GM23338 (cell line): ENCODE data around the gene CACNG7. TPM values are rescaled to one million over a fixed set of nuclear protein-coding genes. Genes with fewer than 3 reads are reported as not detected.

Experiments used
- ATAC-seq: fragments of 200-7000 bp; cut with Tn5 transposase; 3 replicates; pipeline ENCODE4 v1.9.1; 2020
- DNase-seq: peaks from one replicate; pipeline ENCODE4 v3.0.0-alpha.2; 2015; ENCODE audit warnings: low spot score
- H2AFZ ChIP-seq: fragments of 200-600 bp; sonication (generic); 2 replicates; pipeline ENCODE4 v1.8.0; 2016; ENCODE audit warnings: antibody characterized with exemption, mild to moderate bottlenecking, moderate library complexity
- H3F3A ChIP-seq: fragments of 200-600 bp; sonication (generic); replicated peaks from 2 replicates; pipeline ENCODE4 v1.8.0; 2017; ENCODE audit warnings: antibody characterized with exemption, mixed run types, low read depth
- H3K27ac ChIP-seq: fragments of 200-600 bp; sonication (generic); 2 replicates; pipeline ENCODE4 v1.6.1; 2016; ENCODE audit warnings: low read depth
- H3K27me3 ChIP-seq: fragments of 200-600 bp; sonication (generic); 2 replicates; pipeline ENCODE4 v1.8.0; 2016; ENCODE audit warnings: mild to moderate bottlenecking, mixed run types, moderate library complexity; ENCODE audit not compliant: insufficient read depth
- H3K36me3 ChIP-seq: fragments of 200-600 bp; sonication (generic); 2 replicates; pipeline ENCODE4 v1.8.0; 2016; ENCODE audit warnings: mild to moderate bottlenecking; ENCODE audit not compliant: insufficient read depth
- H3K4me1 ChIP-seq: fragments of 200-600 bp; sonication (generic); 2 replicates; pipeline ENCODE4 v1.8.0; 2016; ENCODE audit warnings: mild to moderate bottlenecking, moderate library complexity; ENCODE audit not compliant: insufficient read depth
- H3K4me2 ChIP-seq: fragments of 200-600 bp; sonication (generic); 2 replicates; pipeline ENCODE4 v1.7.1; 2017; ENCODE audit warnings: mixed run types
- H3K4me3 ChIP-seq: fragments of 200-600 bp; sonication (generic); 2 replicates; pipeline ENCODE4 v1.6.1; 2016; ENCODE audit warnings: mixed run types
- H3K79me2 ChIP-seq: fragments of 200-600 bp; sonication (generic); replicated peaks from 2 replicates; pipeline ENCODE4 v1.8.0; 2017; ENCODE audit warnings: mild to moderate bottlenecking; ENCODE audit not compliant: insufficient read depth
- H3K9me2 ChIP-seq: fragments of 200-600 bp; sonication (generic); 2 replicates; pipeline ENCODE4 v1.8.0; 2017; ENCODE audit not compliant: insufficient read depth
- H4K20me1 ChIP-seq: fragments of 200-600 bp; sonication (generic); replicated peaks from 2 replicates; pipeline ENCODE4 v1.8.0; 2017; ENCODE audit warnings: mild to moderate bottlenecking; ENCODE audit not compliant: insufficient read depth
- H3K27ac Mint-ChIP-seq: 2 replicates; pipeline ENCODE4 v1.8.0; 2020; ENCODE audit warnings: inconsistent platforms, mild to moderate bottlenecking, moderate library complexity, mixed read lengths
- H3K27me3 Mint-ChIP-seq: 3 replicates; pipeline ENCODE4 v1.8.0; 2022; ENCODE audit warnings: low read depth, mild to moderate bottlenecking, moderate library complexity, mixed read lengths, inconsistent platforms; ENCODE audit not compliant: insufficient read depth, poor library complexity
- H3K36me3 Mint-ChIP-seq: 3 replicates; pipeline ENCODE4 v1.8.0; 2021; ENCODE audit warnings: low read depth, mild to moderate bottlenecking, inconsistent platforms, moderate library complexity, mixed read lengths
- H3K4me1 Mint-ChIP-seq: 3 replicates; pipeline ENCODE4 v1.8.0; 2020; ENCODE audit warnings: mild to moderate bottlenecking, inconsistent platforms, mixed read lengths
- H3K4me3 Mint-ChIP-seq: 3 replicates; pipeline ENCODE4 v1.8.0; 2021; ENCODE audit warnings: moderate library complexity, mild to moderate bottlenecking, inconsistent platforms, mixed read lengths
- H3K9me3 Mint-ChIP-seq: 3 replicates; pipeline ENCODE4 v1.8.0; 2020; ENCODE audit warnings: moderate library complexity, mild to moderate bottlenecking, inconsistent platforms, mixed read lengths
- CREB1 ChIP-seq: fragments of 250-450 bp; sonication (Bioruptor Pico); IDR thresholded peaks from 2 replicates; pipeline ENCODE4 v1.5.0; 2020; ENCODE audit warnings: low read depth, mild to moderate bottlenecking, moderate library complexity
- ETS1 ChIP-seq: IDR thresholded peaks from 2 replicates; pipeline ENCODE4 v1.6.1; 2016; ENCODE audit warnings: antibody characterized with exemption
- EZH2phosphoT487 ChIP-seq: fragments of 200-600 bp; sonication (generic); IDR thresholded peaks from one replicate; pipeline ENCODE4 v1.8.1; 2018; ENCODE audit warnings: antibody characterized with exemption; ENCODE audit not compliant: unreplicated experiment
- POLR2AphosphoS5 ChIP-seq: IDR thresholded peaks from 2 replicates; pipeline ENCODE4 v1.6.1; 2016; ENCODE audit warnings: antibody characterized with exemption, low read depth
- REST ChIP-seq: IDR thresholded peaks from one replicate; pipeline ENCODE4 v1.6.1; 2018; ENCODE audit warnings: antibody characterized with exemption; ENCODE audit not compliant: unreplicated experiment
- STAT1 ChIP-seq: IDR thresholded peaks from one replicate; pipeline ENCODE4 v1.6.1; 2016; ENCODE audit warnings: antibody characterized with exemption; ENCODE audit not compliant: unreplicated experiment
- ZNF114 ChIP-seq: fragments of 250-450 bp; sonication (Bioruptor Pico); IDR thresholded peaks from 2 replicates; pipeline ENCODE4 v1.5.0; 2020; ENCODE audit warnings: mild to moderate bottlenecking, moderate library complexity
- ZNF331 ChIP-seq: fragments of 250-450 bp; sonication (Bioruptor Pico); IDR thresholded peaks from 2 replicates; pipeline ENCODE4 v1.5.0; 2020; ENCODE audit warnings: low read depth, mild to moderate bottlenecking, moderate library complexity
- ZNF462 ChIP-seq: fragments of 250-450 bp; sonication (Bioruptor Pico); IDR thresholded peaks from 2 replicates; pipeline ENCODE4 v1.5.0; 2020; ENCODE audit warnings: mild to moderate bottlenecking, moderate library complexity
- polyA plus RNA-seq: library from polyadenylated mRNA; unstranded; fragments of >200 nt; fragmentation: Nextera tagmentation; extraction: Ambion mirVana; gene quantifications from 2 replicates; pipeline ENCODE4 v1.2.1, GENCODE V29; 2016
- total RNA-seq: library from RNA; depleted of rRNA; stranded (reverse); fragments of >200 nt; shearing (Covaris generic); gene quantifications from 2 replicates; pipeline ENCODE4 v1.2.3, GENCODE V29; 2014

Gene CACNG7
- total and polyA plus RNA-seq, 2 experiments from 2014 or later = 9.8 to 15.6 TPM

- ATAC-seq = peak; percentile 3; the same call in 1 of the 3 replicates
- Histone ChIP-seq H3K27me3 (peaks cover 41% of the 10 kb centered on the region), H3K9me2 (no peaks in the 10 kb centered on the region), H3K36me3 (no peaks in the 10 kb centered on the region), H3K27ac (no peak overlapping the region), H2AFZ (no peak overlapping the region; the same call in 1 of the 2 replicates), H3K4me1 (peaks cover 12% of the 10 kb centered on the region; the same call in 1 of the 2 replicates), H4K20me1 (no peaks in the 10 kb centered on the region; the same call in 1 of the 2 replicates), H3K4me2 (peak overlapping the region; percentile 95), H3K79me2 (peaks cover 17% of the 10 kb centered on the region), H3F3A (peaks cover 19% of the 10 kb centered on the region; the same call in 1 of the 2 replicates), H3K4me3 (peak overlapping the region; percentile 77)
- peaks cover 59% of the 10 kb centered on the region for H3K27me3 Mint-ChIP-seq
- peaks cover 7% of the 10 kb centered on the region; the same call in 2 of the 3 replicates for H3K36me3 Mint-ChIP-seq
- peaks cover 43% of the 10 kb centered on the region for H3K4me1 Mint-ChIP-seq
- peak; percentile 55 for DNase-seq
- H3K9me3 Mint-ChIP-seq = peaks cover 6% of the 10 kb centered on the region; the same call in 2 of the 3 replicates
- H3K27ac Mint-ChIP-seq = no peak overlapping the region
- peak overlapping the region; percentile 79 for H3K4me3 Mint-ChIP-seq
- TF ChIP-seq ETS1 (no peak), ZNF331 (CRISPR knock-in tag) (no peak), ZNF114 (CRISPR knock-in tag) (no peak)
Measured at GRCh38 chr19:53907193-53907581, 1.9 kb upstream of the CACNG7 start.

- H4K20me1 ChIP-seq = no peaks in the 10 kb centered on the region; the same call in 1 of the 2 replicates
- peak overlapping the region; percentile 95 for H3K4me2 ChIP-seq
- peak overlapping the region; percentile 73 for H2AFZ ChIP-seq
- H3K4me1 ChIP-seq = peaks cover 12% of the 10 kb centered on the region; the same call in 1 of the 2 replicates
- H3K4me1 Mint-ChIP-seq = peaks cover 47% of the 10 kb centered on the region
- H3K9me3 Mint-ChIP-seq = peaks cover 6% of the 10 kb centered on the region; the same call in 2 of the 3 replicates
- H3K36me3 ChIP-seq = no peaks in the 10 kb centered on the region
- peaks cover 62% of the 10 kb centered on the region for H3K27me3 Mint-ChIP-seq
- H3K4me3 Mint-ChIP-seq = peak overlapping the region; percentile 79
- H3K27me3 ChIP-seq = peaks cover 41% of the 10 kb centered on the region
- H3K36me3 Mint-ChIP-seq = peaks cover 7% of the 10 kb centered on the region
- ATAC-seq (no peak), DNase-seq (no peak)
- H3K27ac Mint-ChIP-seq = no peak overlapping the region
- H3K9me2 ChIP-seq = no peaks in the 10 kb centered on the region
- peaks cover 16% of the 10 kb centered on the region; the same call in 1 of the 2 replicates for H3F3A ChIP-seq
- H3K79me2 ChIP-seq = peaks cover 20% of the 10 kb centered on the region
- H3K4me3 ChIP-seq = peak overlapping the region; percentile 77
- H3K27ac ChIP-seq = no peak overlapping the region
- TF ChIP-seq CREB1 (no peak), ZNF114 (CRISPR knock-in tag) (no peak), ZNF462 (CRISPR knock-in tag) (no peak), POLR2AphosphoS5 (no peak), STAT1 (no peak), EZH2phosphoT487 (no peak), ETS1 (no peak), REST (no peak)
Measured at GRCh38 chr19:53907690-53908089, 1.4 kb upstream of the CACNG7 start.
